K562 (cell line): Measurements from ENCODE around the gene CARM1. TPM values are rescaled to one million over a fixed set of nuclear protein-coding genes. Genes with fewer than 3 reads are reported as not detected.

Source experiments
- ATF2 ChIP-seq: sonication (generic); formaldehyde crosslinking; IDR thresholded peaks from 2 replicates; pipeline ENCODE4 v1.8.1; 2022; ENCODE audit warnings: missing genetic modification reagents
- ILK ChIP-seq: fragments of 450-650 bp; IDR thresholded peaks from 2 replicates; pipeline ENCODE4 v1.6.1; 2016; ENCODE audit warnings: missing genetic modification characterization, low read depth, mild to moderate bottlenecking, missing compliant biosample characterization, moderate library complexity, borderline replicate concordance
- KAT7 ChIP-seq: sonication (generic); formaldehyde crosslinking; IDR thresholded peaks from 2 replicates; pipeline ENCODE4 v1.8.0; 2022; ENCODE audit warnings: missing genetic modification reagents, mild to moderate bottlenecking, borderline replicate concordance
- MCM7 ChIP-seq, 2 experiments: fragments of 450-650 bp; IDR thresholded peaks; 2 replicates each; pipeline ENCODE4 v1.6.1; 2016 to 2018
- MGA ChIP-seq: fragments of 450-650 bp; IDR thresholded peaks from 2 replicates; pipeline ENCODE4 v1.6.1; 2016; ENCODE audit warnings: mild to moderate bottlenecking, moderate library complexity
- POLR2G ChIP-seq: fragments of 200-400 bp; formaldehyde crosslinking; IDR thresholded peaks from 2 replicates; pipeline ENCODE4 v1.6.1; 2017; ENCODE audit warnings: low read depth, mild to moderate bottlenecking, antibody characterized with exemption, low read length, moderate library complexity
- SIRT6 ChIP-seq: IDR thresholded peaks from one replicate; pipeline ENCODE4 v1.6.1; 2012; ENCODE audit warnings: low read depth, mild to moderate bottlenecking, control low read depth, inconsistent platforms, low read length, moderate library complexity
- ZNF586 ChIP-seq: fragments of 450-650 bp; formaldehyde crosslinking; conservative IDR thresholded peaks from 2 replicates; pipeline ENCODE4 v1.4.0; 2020; ENCODE audit warnings: mild to moderate bottlenecking, moderate library complexity
- polyA plus RNA-seq, 8 experiments: library from polyadenylated mRNA; depleted of rRNA in 4 of 8; stranded (reverse) in 5 of 8; unstranded in 3 of 8; fragments of >200 nt; fragmentation: Nextera tagmentation in 2 of 8; fragmentation: Illumina TruSeq in 1 of 8; extraction: Ambion mirVana in 2 of 8; extraction: Trizol in 1 of 8; gene quantifications; 2 replicates each; pipeline versions ENCODE4 v1.2.1 to v1.2.3, GENCODE V29; 2011 to 2014; ENCODE audit warnings: inconsistent platforms in 1 of 8, missing spikeins in 1 of 8
- total RNA-seq, 7 experiments: library from RNA; depleted of rRNA in 6 of 7; stranded (reverse); fragments of >200 nt in 6 of 7; fragmentation: Illumina TruSeq in 2 of 7; extraction: Trizol in 2 of 7; gene quantifications; 2 replicates each; pipeline versions ENCODE4 v1.2.1 to v1.2.3, GENCODE V29; 2011 to 2021; ENCODE audit warnings: low replicate concordance in 1 of 7
- TF ChIP-seq, protein P1 (sequence below): sonication (generic); formaldehyde crosslinking; IDR thresholded peaks from 2 replicates; pipeline ENCODE4 v1.8.0; 2023; ENCODE audit warnings: mild to moderate bottlenecking, missing genetic modification reagents

CARM1 gene
- total and polyA plus RNA-seq, 9 of the 15 experiments (the other 6 are each of a cell fraction or from before 2014, with no cell fraction given) = 0.36 to 86.0 (median 29.7) TPM

GRCh38 chr19:10961073-10961860 lies 89.9 kb downstream of the CARM1 start (continued):
- TF ChIP-seq MGA = no peak
- TF ChIP-seq KAT7 (CRISPR knock-in tag) = no peak
- no peak for TF ChIP-seq MCM7 (IDR thresholded peaks at IDR 0.05)
- no peak for TF ChIP-seq ILK (tag)
- TF ChIP-seq POLR2G = peak; percentile 19; the same call in 1 of the 2 replicates
- TF ChIP-seq ZNF586 (CRISPR knock-in tag) = no peak
- TF ChIP-seq, protein P1, sequence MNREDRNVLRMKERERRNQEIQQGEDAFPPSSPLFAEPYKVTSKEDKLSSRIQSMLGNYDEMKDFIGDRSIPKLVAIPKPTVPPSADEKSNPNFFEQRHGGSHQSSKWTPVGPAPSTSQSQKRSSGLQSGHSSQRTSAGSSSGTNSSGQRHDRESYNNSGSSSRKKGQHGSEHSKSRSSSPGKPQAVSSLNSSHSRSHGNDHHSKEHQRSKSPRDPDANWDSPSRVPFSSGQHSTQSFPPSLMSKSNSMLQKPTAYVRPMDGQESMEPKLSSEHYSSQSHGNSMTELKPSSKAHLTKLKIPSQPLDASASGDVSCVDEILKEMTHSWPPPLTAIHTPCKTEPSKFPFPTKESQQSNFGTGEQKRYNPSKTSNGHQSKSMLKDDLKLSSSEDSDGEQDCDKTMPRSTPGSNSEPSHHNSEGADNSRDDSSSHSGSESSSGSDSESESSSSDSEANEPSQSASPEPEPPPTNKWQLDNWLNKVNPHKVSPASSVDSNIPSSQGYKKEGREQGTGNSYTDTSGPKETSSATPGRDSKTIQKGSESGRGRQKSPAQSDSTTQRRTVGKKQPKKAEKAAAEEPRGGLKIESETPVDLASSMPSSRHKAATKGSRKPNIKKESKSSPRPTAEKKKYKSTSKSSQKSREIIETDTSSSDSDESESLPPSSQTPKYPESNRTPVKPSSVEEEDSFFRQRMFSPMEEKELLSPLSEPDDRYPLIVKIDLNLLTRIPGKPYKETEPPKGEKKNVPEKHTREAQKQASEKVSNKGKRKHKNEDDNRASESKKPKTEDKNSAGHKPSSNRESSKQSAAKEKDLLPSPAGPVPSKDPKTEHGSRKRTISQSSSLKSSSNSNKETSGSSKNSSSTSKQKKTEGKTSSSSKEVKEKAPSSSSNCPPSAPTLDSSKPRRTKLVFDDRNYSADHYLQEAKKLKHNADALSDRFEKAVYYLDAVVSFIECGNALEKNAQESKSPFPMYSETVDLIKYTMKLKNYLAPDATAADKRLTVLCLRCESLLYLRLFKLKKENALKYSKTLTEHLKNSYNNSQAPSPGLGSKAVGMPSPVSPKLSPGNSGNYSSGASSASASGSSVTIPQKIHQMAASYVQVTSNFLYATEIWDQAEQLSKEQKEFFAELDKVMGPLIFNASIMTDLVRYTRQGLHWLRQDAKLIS (CRISPR knock-in tag) = peak; percentile 10; the same call in 1 of the 2 replicates
- TF ChIP-seq ATF2 = no peak; the same call in 1 of the 2 replicates
- no peak for TF ChIP-seq SIRT6
